Measurements from ENCODE around the gene PAK5. TPM values are rescaled to one million over a fixed set of nuclear protein-coding genes. Genes with fewer than 3 reads are reported as not detected.

Gene PAK5
- total RNA-seq, 1 donor from 2014 or later, result 0.16 TPM

DNA sequence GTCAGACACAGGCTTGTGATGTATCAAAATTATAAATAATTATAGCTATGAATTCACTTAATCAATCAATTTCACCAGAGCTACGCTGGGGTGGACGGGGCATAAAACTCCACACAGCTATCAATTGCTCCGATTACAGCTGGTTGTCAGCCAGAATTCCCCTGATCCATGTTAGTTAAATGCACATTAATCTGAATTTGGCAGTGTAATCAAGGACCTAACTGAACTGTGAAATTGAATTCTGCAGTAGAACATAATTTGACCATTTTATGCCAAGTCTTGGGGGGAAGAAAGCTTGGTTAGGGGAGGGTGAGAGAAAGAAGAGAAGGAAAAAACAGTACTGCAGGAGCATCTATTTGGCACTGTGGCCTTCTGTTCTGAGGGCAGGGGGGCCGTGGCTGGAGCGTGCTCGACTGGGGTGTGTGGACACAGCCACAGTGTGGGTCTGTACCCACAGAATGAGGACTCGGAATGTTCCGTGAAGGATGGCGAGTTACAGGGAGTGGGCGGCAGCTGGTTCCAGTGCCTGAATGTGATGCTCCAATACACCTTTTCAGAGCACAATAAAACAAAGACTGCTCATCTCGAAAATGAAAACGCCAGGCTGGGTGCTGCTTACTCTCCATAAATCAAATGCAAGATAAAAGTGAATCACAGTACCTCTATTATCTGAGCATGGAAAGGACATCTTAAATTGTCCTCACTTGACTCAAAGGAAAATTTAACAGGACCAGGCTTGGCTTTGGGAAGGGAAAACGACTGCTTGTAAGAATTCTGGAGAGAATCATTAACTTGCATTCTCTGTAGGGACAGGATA is 265.3 kb downstream of the PAK5 start:
- Histone ChIP-seq H3K4me2 (ENCODE audit: low read length) (no peak overlapping the region), H3K9ac (ENCODE audit: low read length) (no peak overlapping the region)
- FAIRE-seq, result no peak

GRCh38 chr20:9572670-9573069 is 266.2 kb downstream of the PAK5 start:
- H3K27me3 ChIP-seq (ENCODE audit: insufficient read depth, low read length), result no peaks in the 10 kb centered on the region
- Mint-ChIP-seq H3K9me3 (ENCODE audit: unreplicated experiment) (peaks cover 4% of the 10 kb centered on the region), H3K4me3 (ENCODE audit: unreplicated experiment) (no peak overlapping the region), H3K27ac (ENCODE audit: unreplicated experiment) (no peak overlapping the region), H3K4me1 (ENCODE audit: low read depth, unreplicated experiment) (peaks cover 7% of the 10 kb centered on the region), H3K27me3 (ENCODE audit: low read depth, unreplicated experiment) (peaks cover 6% of the 10 kb centered on the region), H3K36me3 (ENCODE audit: low read depth, unreplicated experiment) (no peaks in the 10 kb centered on the region)
- no peaks in the 10 kb centered on the region for H3K79me2 ChIP-seq (ENCODE audit: insufficient read depth, low read length)
- no peak overlapping the region for H3K4me3 ChIP-seq (ENCODE audit: insufficient read depth, low read depth, low read length)
- DNase-seq (ENCODE audit: low read depth), result no peak
- FAIRE-seq, result no peak
- no peak overlapping the region for H3K4me2 ChIP-seq (ENCODE audit: low read length)
- TF ChIP-seq, protein P1, sequence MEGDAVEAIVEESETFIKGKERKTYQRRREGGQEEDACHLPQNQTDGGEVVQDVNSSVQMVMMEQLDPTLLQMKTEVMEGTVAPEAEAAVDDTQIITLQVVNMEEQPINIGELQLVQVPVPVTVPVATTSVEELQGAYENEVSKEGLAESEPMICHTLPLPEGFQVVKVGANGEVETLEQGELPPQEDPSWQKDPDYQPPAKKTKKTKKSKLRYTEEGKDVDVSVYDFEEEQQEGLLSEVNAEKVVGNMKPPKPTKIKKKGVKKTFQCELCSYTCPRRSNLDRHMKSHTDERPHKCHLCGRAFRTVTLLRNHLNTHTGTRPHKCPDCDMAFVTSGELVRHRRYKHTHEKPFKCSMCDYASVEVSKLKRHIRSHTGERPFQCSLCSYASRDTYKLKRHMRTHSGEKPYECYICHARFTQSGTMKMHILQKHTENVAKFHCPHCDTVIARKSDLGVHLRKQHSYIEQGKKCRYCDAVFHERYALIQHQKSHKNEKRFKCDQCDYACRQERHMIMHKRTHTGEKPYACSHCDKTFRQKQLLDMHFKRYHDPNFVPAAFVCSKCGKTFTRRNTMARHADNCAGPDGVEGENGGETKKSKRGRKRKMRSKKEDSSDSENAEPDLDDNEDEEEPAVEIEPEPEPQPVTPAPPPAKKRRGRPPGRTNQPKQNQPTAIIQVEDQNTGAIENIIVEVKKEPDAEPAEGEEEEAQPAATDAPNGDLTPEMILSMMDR (IDR thresholded peaks at IDR 0.05; ENCODE audit: insufficient read depth, low read depth, low read length), result no peak
- TF ChIP-seq EZH2 (IDR thresholded peaks at IDR 0.05; ENCODE audit: insufficient read depth, low read length), result no peak
- no peak overlapping the region for H3K9ac ChIP-seq (ENCODE audit: low read length)
- H3K36me3 ChIP-seq (ENCODE audit: insufficient read depth, low read length), result no peaks in the 10 kb centered on the region
- H3K27ac ChIP-seq (ENCODE audit: low read depth, low read length), result no peak overlapping the region
- no peaks in the 10 kb centered on the region for H3K9me3 ChIP-seq (ENCODE audit: insufficient read depth, low read depth, low read length)
- no peaks in the 10 kb centered on the region for H4K20me1 ChIP-seq (ENCODE audit: insufficient read depth, low read length)
- H2AFZ ChIP-seq (ENCODE audit: low read depth, low read length), result no peak overlapping the region
- no peaks in the 10 kb centered on the region for H3K4me1 ChIP-seq (ENCODE audit: insufficient read depth, low read length)

More for the DNA sequence above, 265.3 kb downstream of the PAK5 start:
- H3K27ac Mint-ChIP-seq (ENCODE audit: unreplicated experiment), result no peak overlapping the region
- Histone ChIP-seq H3K36me3 (ENCODE audit: insufficient read depth, low read length) (no peaks in the 10 kb centered on the region), H3K4me3 (ENCODE audit: insufficient read depth, low read depth, low read length) (no peak overlapping the region), H3K27me3 (ENCODE audit: insufficient read depth, low read length) (no peaks in the 10 kb centered on the region), H3K4me1 (ENCODE audit: insufficient read depth, low read length) (no peaks in the 10 kb centered on the region), H3K27ac (ENCODE audit: low read depth, low read length) (no peak overlapping the region), H3K9me3 (ENCODE audit: insufficient read depth, low read depth, low read length) (no peaks in the 10 kb centered on the region), H2AFZ (ENCODE audit: low read depth, low read length) (no peak overlapping the region), H4K20me1 (ENCODE audit: insufficient read depth, low read length) (no peaks in the 10 kb centered on the region), H3K79me2 (ENCODE audit: insufficient read depth, low read length) (no peaks in the 10 kb centered on the region)
- H3K36me3 Mint-ChIP-seq (ENCODE audit: low read depth, unreplicated experiment), result no peaks in the 10 kb centered on the region
- DNase-seq (ENCODE audit: low read depth), result no peak
- TF ChIP-seq, protein P1 (IDR thresholded peaks at IDR 0.05; ENCODE audit: insufficient read depth, low read depth, low read length), result no peak
- no peak for TF ChIP-seq EZH2 (IDR thresholded peaks at IDR 0.05; ENCODE audit: insufficient read depth, low read length)
- peaks cover 7% of the 10 kb centered on the region for H3K4me1 Mint-ChIP-seq (ENCODE audit: low read depth, unreplicated experiment)
- no peak overlapping the region for H3K4me3 Mint-ChIP-seq (ENCODE audit: unreplicated experiment)
- peaks cover 6% of the 10 kb centered on the region for H3K27me3 Mint-ChIP-seq (ENCODE audit: low read depth, unreplicated experiment)
- H3K9me3 Mint-ChIP-seq (ENCODE audit: unreplicated experiment), result peaks cover 4% of the 10 kb centered on the region

DNA sequence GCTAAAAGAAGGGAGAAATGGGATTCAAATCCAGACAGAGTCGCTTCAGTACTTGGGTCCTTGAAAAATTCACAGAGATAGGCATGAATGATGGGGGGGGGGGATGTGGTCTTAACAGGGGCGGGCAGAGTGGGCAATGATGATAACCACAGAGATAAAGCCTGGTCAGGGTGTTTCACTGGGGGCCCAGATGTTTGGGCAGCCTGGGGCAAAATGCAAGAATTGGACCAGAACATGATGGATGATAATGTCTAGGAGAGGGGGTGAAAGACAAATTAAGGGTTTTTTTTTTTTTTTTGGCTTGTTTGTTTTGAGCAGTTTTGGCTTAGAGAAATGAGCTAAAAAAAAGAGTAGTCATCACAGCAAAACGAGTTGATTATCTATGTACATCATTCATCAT is 267.1 kb downstream of the PAK5 start:
- no peaks in the 10 kb centered on the region for H3K27me3 ChIP-seq (ENCODE audit: insufficient read depth, low read length)
- H3K27me3 Mint-ChIP-seq (ENCODE audit: low read depth, unreplicated experiment), result peaks cover 6% of the 10 kb centered on the region
- H3K4me1 Mint-ChIP-seq (ENCODE audit: low read depth, unreplicated experiment), result peaks cover 7% of the 10 kb centered on the region
- no peak overlapping the region for H3K4me2 ChIP-seq (ENCODE audit: low read length)
- H3K27ac Mint-ChIP-seq (ENCODE audit: unreplicated experiment), result no peak overlapping the region
- DNase-seq (ENCODE audit: low read depth) (no peak), FAIRE-seq (no peak)
- H4K20me1 ChIP-seq (ENCODE audit: insufficient read depth, low read length), result no peaks in the 10 kb centered on the region
- peaks cover 4% of the 10 kb centered on the region for H3K9me3 Mint-ChIP-seq (ENCODE audit: unreplicated experiment)
- no peaks in the 10 kb centered on the region for H3K79me2 ChIP-seq (ENCODE audit: insufficient read depth, low read length)
- H3K9me3 ChIP-seq (ENCODE audit: insufficient read depth, low read depth, low read length), result no peaks in the 10 kb centered on the region
- H3K4me1 ChIP-seq (ENCODE audit: insufficient read depth, low read length), result no peaks in the 10 kb centered on the region
- no peak overlapping the region for H3K4me3 Mint-ChIP-seq (ENCODE audit: unreplicated experiment)
- H3K27ac ChIP-seq (ENCODE audit: low read depth, low read length), result no peak overlapping the region
- no peak overlapping the region for H3K9ac ChIP-seq (ENCODE audit: low read length)
- H3K4me3 ChIP-seq (ENCODE audit: insufficient read depth, low read depth, low read length), result no peak overlapping the region
- TF ChIP-seq, protein P1 (IDR thresholded peaks at IDR 0.05; ENCODE audit: insufficient read depth, low read depth, low read length), result no peak
- TF ChIP-seq EZH2 (IDR thresholded peaks at IDR 0.05; ENCODE audit: insufficient read depth, low read length), result no peak
- H3K36me3 Mint-ChIP-seq (ENCODE audit: low read depth, unreplicated experiment), result no peaks in the 10 kb centered on the region
- no peaks in the 10 kb centered on the region for H3K36me3 ChIP-seq (ENCODE audit: insufficient read depth, low read length)
- H2AFZ ChIP-seq (ENCODE audit: low read depth, low read length), result no peak overlapping the region
